Activated T-helper 17 cell treated with anti-CD3 and anti-CD28 coated beads, Interleukin-2, amount 50 U/mL, for 72 hours (primary cell): ENCODE data around the gene HIVEP1. TPM values are rescaled to one million over a fixed set of nuclear protein-coding genes. Genes with fewer than 3 reads are reported as not detected.

Experiments used
- ATAC-seq: fragments of 150-1000 bp; cut with Tn5 transposase; replicated peaks from 2 replicates; pipeline ENCODE4 v1.10.0; 2021; ENCODE audit warnings: mild to moderate bottlenecking, moderate library complexity
- H3K27ac Mint-ChIP-seq: one replicate; pipeline ENCODE4 v1.8.0; 2022; ENCODE audit warnings: mixed read lengths
- H3K27me3 Mint-ChIP-seq: one replicate; pipeline ENCODE4 v1.8.0; 2022; ENCODE audit warnings: mixed read lengths
- H3K36me3 Mint-ChIP-seq: one replicate; pipeline ENCODE4 v1.8.0; 2022; ENCODE audit warnings: low read depth, mild to moderate bottlenecking, mixed read lengths
- H3K4me1 Mint-ChIP-seq: one replicate; pipeline ENCODE4 v1.8.0; 2022; ENCODE audit warnings: mixed read lengths
- H3K4me3 Mint-ChIP-seq: one replicate; pipeline ENCODE4 v1.8.0; 2022; ENCODE audit warnings: mild to moderate bottlenecking, mixed read lengths
- H3K9me3 Mint-ChIP-seq: one replicate; pipeline ENCODE4 v1.8.0; 2022; ENCODE audit warnings: mixed read lengths
- total RNA-seq, 2 donors: library from RNA; stranded (reverse); gene quantifications; one replicate each; pipeline ENCODE4 v1.2.3, GENCODE V29; 2022

HIVEP1 gene
- total RNA-seq, 2 donors from 2014 or later = 29.4 to 75.5 TPM

DNA sequence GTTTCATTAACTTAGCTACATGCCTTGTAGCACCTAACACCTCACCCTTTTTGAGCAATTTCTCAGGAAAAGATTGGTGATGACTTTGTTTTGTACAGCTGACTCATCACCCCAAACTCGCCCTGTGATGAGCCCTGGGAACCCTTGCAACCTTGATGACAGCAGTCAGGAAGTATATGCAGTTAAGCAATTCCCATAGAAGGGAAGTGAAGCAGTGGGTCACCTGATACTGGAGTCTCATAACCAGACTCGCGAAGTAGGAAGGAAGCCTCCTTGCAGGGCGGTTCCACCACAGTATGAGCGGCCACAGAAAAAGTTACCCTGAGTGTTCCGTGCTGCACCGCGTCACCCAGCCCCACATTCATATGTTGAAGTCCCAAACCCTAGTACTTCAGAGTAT is 196.1 kb downstream of the HIVEP1 start:
- ATAC-seq = peak; percentile 86
- no peaks in the 10 kb centered on the region for H3K9me3 Mint-ChIP-seq
- H3K4me1 Mint-ChIP-seq = peaks cover 5% of the 10 kb centered on the region
- no peak overlapping the region for H3K4me3 Mint-ChIP-seq
- no peaks in the 10 kb centered on the region for H3K36me3 Mint-ChIP-seq
- no peaks in the 10 kb centered on the region for H3K27me3 Mint-ChIP-seq
- no peak overlapping the region for H3K27ac Mint-ChIP-seq

- ATAC-seq = peak; percentile 29
- Mint-ChIP-seq H3K27me3 (no peaks in the 10 kb centered on the region), H3K4me1 (peaks cover 5% of the 10 kb centered on the region), H3K4me3 (no peak overlapping the region), H3K9me3 (no peaks in the 10 kb centered on the region), H3K27ac (no peak overlapping the region), H3K36me3 (no peaks in the 10 kb centered on the region)
Observed at GRCh38 chr6:12208673-12209072, 196.6 kb downstream of the HIVEP1 start.

Other genes starting within 250 kb of the HIVEP1 start
- 10 to 100 TPM; 47.7 to 81.3 TPM for gene ADTRP, start 233.5 kb upstream of the HIVEP1 start, total RNA-seq